ENCODE measurements around the gene C14orf93.

Gene C14orf93, protein sequence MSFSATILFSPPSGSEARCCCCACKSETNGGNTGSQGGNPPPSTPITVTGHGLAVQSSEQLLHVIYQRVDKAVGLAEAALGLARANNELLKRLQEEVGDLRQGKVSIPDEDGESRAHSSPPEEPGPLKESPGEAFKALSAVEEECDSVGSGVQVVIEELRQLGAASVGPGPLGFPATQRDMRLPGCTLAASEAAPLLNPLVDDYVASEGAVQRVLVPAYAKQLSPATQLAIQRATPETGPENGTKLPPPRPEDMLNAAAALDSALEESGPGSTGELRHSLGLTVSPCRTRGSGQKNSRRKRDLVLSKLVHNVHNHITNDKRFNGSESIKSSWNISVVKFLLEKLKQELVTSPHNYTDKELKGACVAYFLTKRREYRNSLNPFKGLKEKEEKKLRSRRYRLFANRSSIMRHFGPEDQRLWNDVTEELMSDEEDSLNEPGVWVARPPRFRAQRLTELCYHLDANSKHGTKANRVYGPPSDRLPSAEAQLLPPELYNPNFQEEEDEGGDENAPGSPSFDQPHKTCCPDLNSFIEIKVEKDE

DNA sequence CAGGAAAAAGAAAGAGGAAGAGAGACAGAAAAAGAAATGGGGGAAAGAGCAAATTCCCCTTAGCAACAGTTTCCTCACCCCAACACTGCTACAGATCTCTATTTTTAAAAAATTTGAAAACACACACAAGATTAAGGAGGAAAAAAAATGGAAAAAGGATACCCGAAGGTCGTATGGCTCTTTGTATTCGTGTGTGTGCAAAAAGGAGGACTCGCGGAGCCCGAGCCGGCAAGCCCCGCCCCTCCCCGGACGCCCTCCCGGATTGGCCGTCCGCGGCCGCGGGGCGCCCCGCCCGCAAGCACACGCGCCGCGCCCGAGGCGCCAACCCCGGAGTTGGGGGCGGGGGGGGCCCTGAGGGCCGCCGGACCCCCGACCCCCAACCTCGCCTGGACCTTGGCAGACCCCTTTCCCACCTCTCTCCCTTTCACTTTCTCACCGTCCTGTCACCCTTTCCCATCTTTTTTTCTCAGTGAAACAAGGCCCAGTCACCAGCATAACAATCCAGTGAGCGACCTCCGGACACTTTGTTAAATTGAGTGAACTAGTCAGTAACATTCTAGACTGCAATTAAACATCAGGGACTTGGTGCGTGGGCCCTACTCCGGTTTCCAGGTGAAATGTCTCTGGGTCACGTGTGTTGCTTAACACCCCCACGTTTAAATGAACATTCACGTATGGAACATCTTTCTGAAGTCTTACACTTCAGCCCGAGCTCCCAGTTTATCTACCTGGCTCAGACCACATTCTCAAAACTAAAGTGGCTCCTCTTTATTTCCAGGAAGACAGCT lies at the start of gene C14orf93:
C14orf93 (minus strand) TSS at position 205 of the 788 bp plus-strand sequence. CDS start 11,120 bp downstream, outside the sequence.
- Mint-ChIP-seq H3K27me3 (no peaks in the 10 kb centered on the region), H3K4me3 (peak within 1 kb of the TSS; percentile 88 to 96), H3K4me1 (peaks cover 40% of the 10 kb centered on the region), H3K27ac (peak within 1 kb of the TSS; percentile 77 to 92), H3K9me3 (no peaks in the 10 kb centered on the region)
- ATAC-seq (peak; percentile 37), DNase-seq (peak; percentile 76 to 78)

DNA sequence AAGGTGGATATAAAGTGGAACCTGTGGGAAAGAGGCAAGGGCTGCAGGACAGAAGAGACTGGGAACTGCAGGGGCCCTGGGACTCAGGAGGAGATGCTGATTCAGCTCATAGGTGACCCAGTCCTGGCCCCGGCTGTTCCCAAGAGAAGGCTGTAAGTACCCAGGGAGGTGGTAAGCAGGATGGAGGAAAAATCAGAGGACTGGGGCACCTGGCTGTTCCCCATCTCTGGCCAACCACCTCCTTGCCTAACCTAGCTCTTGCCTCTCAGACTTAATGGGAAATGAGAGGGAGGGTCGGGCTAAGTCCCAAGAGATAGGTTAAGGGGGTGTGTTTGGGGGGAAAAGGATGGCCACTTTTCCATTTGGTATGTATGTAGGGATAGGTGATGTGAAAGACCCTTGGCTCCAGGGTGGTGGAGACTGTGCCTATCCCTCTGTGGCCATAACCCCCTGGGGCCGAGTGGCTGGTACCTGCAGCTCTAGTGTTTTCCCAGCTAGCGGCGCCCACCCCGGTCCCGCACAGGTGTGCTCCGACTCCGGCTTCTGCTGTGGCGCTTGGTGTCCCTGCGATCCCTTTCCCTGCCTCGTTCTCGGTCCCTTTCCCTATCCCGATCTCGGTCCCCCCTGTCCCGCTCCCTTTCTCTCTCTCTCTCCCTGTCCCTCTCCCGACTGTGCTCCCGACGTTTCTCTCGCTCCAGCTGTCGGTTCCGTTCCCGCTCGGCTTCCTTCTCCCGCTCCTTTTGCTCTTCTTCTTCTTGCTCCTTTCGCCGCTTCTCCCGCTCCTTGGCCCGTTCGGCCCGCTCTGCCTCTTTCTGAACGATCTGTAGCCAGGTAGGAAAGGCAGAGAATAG lies 48.9 kb upstream of the C14orf93 start:
- Mint-ChIP-seq H3K9me3 (no peaks in the 10 kb centered on the region), H3K4me1 (peaks cover 32% of the 10 kb centered on the region), H3K27me3 (peaks cover 17% of the 10 kb centered on the region), H3K27ac (no peak overlapping the region), H3K4me3 (peak overlapping the region in 1 of 2 donors; percentile 8)
- DNase-seq (no peak), ATAC-seq (no peak)

DNA sequence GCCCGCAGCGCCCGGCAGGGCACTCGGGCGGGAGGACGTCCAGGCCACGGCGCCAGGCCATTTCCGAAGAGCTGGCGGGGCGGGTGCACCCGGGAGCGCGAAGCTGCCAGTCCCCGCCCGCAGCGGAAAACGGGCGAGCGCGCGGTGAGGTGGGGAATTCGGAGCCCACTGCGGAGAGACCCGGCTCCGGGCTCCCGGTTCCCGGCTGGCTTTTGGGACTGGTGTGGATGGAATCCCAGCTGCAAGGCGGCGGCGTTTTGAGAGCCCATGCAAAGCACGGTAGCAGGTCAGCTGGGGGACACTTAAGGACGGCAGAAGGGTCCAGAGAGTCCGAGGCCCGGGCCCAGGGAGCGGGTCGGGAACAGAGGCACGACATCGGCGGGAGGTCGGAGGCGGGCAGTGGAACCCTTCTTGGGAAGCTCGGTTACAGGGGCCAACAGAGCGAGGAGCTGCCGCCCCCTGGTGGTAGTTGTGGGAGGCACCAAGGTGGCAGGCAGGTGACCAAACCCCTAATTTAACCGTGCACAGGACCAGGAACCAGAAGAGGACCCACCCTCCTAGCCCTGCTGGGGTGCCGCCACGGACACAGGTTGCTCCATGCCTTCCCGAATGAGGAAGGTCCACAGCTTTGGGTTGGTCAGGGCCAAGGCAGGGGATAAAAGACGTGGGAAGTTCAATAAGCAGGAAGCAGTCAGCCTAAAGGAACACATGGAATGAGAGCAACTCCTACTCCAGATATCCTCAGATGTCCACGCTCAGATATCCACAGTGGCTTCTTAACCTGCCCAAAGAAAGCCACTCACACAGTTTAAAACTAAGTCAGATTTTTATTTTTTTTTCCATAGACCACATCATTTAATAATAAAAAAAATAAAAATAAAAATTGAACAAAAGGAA lies 48.1 kb upstream of the C14orf93 start:
- no peaks in the 10 kb centered on the region for H3K9me3 Mint-ChIP-seq
- H3K27ac Mint-ChIP-seq: peak overlapping the region; percentile 41 to 81
- ATAC-seq (peak; percentile 79), DNase-seq (peak; percentile 83 to 84)
- peak overlapping the region; percentile 75 to 76 for H3K4me3 Mint-ChIP-seq
- peaks cover 32% of the 10 kb centered on the region for H3K4me1 Mint-ChIP-seq
- H3K27me3 Mint-ChIP-seq: peaks cover 17% of the 10 kb centered on the region

DNA sequence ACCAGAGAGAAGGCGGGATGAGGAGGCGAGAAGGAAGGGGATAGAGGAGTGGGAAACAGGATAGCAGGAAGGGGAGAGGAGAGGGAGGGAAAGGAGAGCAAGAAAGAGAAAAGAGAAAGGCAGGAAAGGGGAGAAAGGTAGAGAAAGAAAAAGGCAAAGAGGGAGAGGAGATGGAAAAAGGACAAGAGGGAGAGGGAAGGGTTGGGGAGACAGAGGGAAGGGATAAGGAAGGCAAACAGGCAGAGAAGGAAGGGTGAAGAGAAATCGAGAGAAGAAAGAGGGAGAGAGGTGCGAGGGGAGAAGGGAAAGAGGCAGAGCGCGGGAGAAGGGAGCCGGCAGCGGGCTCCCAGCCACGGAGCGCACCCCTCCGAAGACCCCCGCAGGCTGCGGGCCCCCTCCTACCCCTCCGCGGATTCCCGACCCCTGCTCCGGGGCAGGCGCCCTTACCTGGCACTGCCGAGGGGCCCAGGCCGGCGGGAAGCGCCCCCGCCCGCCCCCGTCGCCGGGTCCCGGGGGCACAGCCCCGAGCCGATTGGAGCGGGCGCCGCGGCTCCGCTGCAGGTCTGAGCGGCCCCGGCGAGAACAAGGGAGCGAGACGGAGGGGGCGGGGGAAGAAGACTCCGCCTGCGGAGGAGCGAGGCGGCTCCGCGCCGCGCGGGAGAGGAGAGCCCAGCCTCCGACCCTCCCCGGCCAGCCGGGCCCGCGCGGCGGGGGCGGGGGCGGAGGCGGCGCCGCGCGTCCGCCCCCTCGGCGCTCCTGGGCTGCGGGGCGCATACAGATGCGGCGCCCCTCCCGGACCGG lies 47.2 kb upstream of the C14orf93 start, which contains the start of gene CDH24:
CDH24 (minus strand) TSS at position 565 of the 801 bp plus-strand sequence. CDS start 1,787 bp downstream, outside the sequence.
- peak; percentile 68 to 80 for DNase-seq

DNA sequence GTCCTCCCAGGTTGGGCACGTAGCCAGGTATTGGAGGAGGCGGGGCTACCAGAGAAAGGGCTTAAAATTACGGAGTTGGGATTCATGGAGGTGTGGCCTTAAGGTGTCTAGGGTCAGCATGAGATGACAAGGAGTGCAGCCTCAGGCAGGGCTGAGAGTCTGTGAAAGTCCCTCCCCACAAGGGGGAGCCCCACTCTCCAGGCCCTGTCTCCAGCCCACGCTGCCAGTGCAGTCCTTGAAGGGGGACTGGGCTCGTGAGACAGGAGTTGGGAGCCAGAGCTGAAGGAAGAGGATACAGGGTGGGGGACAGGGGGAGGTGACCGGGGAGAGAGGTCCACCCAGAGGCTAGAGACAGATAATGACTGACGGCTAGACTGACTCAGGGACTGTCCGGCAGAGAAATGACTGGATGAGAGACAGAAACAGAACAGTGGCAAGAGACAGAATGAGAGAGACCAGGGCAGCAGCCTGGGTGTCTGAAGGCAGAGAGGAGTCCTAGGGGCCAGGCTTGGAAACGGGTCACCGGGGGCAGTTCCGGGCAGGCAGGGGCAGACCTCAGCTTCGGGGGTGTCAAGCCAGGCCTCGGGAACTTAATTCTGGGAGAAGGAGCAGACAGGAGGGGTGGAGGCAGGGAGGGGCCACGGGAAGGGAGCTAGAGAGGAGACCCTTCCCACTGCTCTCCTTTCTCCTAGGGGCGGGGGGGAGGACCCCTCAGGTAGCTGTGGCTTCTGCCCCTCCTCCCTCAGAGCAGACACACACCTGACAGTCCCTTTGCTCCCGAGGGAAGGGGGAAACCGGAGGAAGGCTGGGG lies 46.4 kb upstream of the C14orf93 start:
- H3K4me3 Mint-ChIP-seq: peak overlapping the region; percentile 82 to 84
- H3K27ac Mint-ChIP-seq: no peak overlapping the region
- H3K27me3 Mint-ChIP-seq: peaks cover 17% of the 10 kb centered on the region
- peak; percentile 77 for ATAC-seq
- H3K4me1 Mint-ChIP-seq: peaks cover 32% of the 10 kb centered on the region
- peak; percentile 71 to 74 for DNase-seq
- H3K9me3 Mint-ChIP-seq: no peaks in the 10 kb centered on the region

More for the DNA sequence above, 47.2 kb upstream of the C14orf93 start, which contains the start of gene CDH24:
- peak within 1 kb of the TSS; percentile 41 to 81 for H3K27ac Mint-ChIP-seq
- H3K4me1 Mint-ChIP-seq: peaks cover 32% of the 10 kb centered on the region
- H3K27me3 Mint-ChIP-seq: peaks cover 17% of the 10 kb centered on the region
- peak; percentile 74 for ATAC-seq
- peak within 1 kb of the TSS; percentile 82 to 84 for H3K4me3 Mint-ChIP-seq
- H3K9me3 Mint-ChIP-seq: no peaks in the 10 kb centered on the region

DNA sequence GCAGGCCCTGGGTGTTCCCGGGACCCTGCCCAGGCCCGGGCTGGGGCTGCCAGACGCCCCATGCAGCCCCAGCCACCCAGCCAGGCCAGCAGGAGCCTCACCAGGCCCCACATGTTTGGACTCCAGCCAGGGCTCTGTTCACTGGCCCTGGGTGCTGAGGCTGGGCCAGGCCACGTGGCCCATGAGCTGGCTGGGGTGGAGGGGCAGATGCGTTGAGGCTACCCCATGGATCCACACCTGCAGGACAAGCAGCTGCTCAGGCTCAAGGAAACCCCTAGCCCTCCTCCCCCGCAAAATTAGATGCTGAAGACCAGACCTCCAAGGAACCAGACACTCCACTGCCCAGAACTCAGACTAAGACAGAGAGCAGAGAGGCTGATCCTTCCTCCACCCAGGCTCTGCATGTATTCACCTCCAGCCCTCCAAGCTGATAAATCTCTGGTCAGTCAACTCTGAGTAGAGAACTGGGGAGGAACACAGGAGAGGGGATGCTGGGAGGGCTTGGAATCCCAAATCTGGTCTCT lies 45.7 kb upstream of the C14orf93 start:
- Mint-ChIP-seq H3K27me3 (peaks cover 17% of the 10 kb centered on the region), H3K27ac (no peak overlapping the region), H3K9me3 (no peaks in the 10 kb centered on the region), H3K4me3 (peak overlapping the region in 1 of 2 donors; percentile 84), H3K4me1 (peaks cover 32% of the 10 kb centered on the region)
- DNase-seq: no peak
- ATAC-seq: no peak

DNA sequence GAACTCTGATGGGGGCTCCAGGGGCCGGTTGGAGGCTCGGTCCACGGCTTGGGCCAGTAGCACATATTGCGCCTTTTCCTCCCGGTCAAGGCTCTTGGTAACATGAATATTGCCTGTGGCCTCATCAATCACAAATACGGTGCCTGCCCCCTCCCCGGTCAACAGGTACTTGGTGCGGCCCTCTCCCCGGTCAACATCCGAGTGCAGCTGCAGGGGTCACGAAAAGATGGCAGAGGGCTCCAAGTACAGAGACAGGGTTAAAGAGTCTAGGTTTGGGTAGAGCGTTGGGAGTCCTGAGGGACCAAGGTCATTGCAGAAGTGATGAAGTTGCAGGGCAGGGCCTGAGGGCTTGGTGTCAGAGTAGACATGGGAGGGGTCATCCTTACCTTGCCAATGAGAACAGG lies 45.2 kb upstream of the C14orf93 start:
- H3K27ac Mint-ChIP-seq: no peak overlapping the region
- H3K9me3 Mint-ChIP-seq: no peaks in the 10 kb centered on the region
- H3K27me3 Mint-ChIP-seq: peaks cover 17% of the 10 kb centered on the region
- DNase-seq: no peak
- H3K4me1 Mint-ChIP-seq: peaks cover 32% of the 10 kb centered on the region
- no peak overlapping the region for H3K4me3 Mint-ChIP-seq
- no peak for ATAC-seq

DNA sequence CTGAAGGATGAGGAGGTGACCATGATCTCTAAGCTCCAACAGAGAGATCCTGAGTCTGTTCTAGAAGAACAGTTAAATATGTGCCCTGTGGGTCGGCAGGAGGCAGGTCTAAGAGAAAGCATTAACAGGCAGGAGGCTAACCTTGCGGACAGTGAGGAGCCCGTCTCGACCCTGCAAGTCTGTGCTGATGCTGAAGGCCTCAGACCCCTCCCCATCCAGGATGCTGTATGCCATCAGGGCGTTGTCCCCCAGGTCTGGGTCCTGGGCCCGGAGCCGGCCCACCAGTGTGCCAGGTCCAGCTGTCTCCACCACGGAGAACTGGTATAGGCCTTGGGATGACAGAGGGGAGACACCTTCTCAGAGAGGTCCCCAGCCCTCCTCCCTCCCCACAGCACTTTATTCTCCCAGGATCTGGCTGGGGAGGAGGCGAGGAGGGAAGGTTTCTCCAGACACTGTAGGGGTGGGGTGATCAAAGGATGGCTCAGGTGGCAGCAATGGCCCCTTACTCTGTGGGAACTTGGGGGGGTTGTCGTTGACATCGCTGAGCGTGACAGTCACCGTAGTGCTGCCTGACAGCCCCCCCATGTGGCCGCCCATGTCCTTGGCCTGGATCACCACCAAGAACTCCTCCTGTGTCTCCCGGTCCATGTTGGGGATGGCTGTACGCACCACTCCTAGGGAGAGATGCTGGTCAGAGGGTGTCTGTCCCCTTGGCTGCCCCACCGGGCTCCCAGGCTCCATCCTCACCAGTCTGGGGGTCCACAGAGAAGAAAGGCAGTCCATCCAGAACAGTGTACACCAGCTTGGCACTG lies 44.3 kb upstream of the C14orf93 start:
- no peak for ATAC-seq
- DNase-seq: peak; percentile 35 to 39
- H3K27ac Mint-ChIP-seq: peak overlapping the region in 1 of 2 donors; percentile 36
- H3K4me3 Mint-ChIP-seq: no peak overlapping the region
- peaks cover 17% of the 10 kb centered on the region for H3K27me3 Mint-ChIP-seq
- peaks cover 32% of the 10 kb centered on the region for H3K4me1 Mint-ChIP-seq
- no peaks in the 10 kb centered on the region for H3K9me3 Mint-ChIP-seq

DNA sequence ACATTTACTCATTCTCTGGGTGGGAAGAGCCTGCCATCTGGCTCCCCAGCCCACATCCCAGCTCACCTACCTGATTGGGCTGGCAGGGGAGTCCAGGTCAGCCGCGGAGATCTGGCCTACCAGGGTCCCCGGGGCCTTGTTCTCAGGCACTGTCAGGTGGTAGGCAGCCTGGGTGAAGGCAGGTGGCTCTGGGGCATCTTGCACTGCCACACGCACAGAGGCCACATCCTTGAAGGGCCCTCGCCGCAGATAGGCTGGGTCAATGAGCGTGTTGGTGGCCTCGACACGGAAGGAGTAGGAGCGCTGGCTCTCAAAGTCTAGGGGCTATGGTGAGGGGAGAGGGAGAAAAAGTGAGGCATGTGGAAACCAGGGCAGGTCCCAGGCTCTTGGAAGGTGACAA lies 43.5 kb upstream of the C14orf93 start:
- no peak for DNase-seq
- Mint-ChIP-seq H3K4me3 (no peak overlapping the region), H3K27ac (no peak overlapping the region), H3K9me3 (no peaks in the 10 kb centered on the region), H3K4me1 (peaks cover 32% of the 10 kb centered on the region), H3K27me3 (peaks cover 17% of the 10 kb centered on the region)
- ATAC-seq: no peak

DNA sequence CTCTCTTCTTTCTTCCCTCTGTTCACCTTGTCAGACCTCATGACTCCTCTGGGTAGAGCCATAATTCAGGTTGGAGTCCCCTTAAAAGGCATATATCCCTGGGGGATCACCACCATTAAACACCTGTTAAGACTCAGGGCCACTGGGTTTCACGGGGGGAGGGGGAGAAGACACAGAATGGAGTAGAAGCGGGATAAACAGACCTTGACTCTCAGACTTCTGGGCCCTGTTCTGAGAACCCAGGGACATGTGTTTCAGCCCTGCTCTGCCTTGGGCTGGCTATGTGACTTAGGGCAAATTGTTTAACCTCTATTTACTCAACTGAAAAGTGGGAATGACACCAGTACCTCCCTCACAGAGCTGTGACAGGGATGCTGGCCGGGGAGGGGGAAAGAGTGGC lies 42.7 kb upstream of the C14orf93 start:
- peak overlapping the region; percentile 8 to 42 for H3K27ac Mint-ChIP-seq
- no peaks in the 10 kb centered on the region for H3K9me3 Mint-ChIP-seq
- ATAC-seq (no peak), DNase-seq (no peak)
- H3K27me3 Mint-ChIP-seq: peaks cover 17% of the 10 kb centered on the region
- H3K4me1 Mint-ChIP-seq: peaks cover 25% of the 10 kb centered on the region
- H3K4me3 Mint-ChIP-seq: no peak overlapping the region

DNA sequence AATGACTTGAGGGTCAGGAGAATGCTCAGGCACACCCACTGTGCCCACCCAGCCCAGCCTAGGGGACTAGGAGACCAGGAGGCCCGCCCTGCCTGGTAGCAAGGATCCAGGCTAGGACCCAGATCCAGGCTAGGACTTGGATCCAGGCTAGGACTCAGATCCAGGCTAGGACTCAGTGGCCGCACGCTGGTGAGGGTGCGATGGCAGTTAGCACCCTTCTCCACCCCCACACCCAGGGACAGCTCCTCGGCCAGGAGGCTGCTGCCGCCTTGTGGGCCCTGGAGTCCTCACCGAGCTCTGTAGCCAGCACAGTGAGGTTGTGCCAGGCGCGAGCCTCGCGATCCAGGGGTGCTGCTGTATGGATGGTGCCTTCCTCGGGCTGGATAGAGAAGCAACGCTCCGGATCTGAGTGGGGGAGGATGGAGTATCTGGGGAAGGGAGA lies 42.3 kb upstream of the C14orf93 start:
- no peaks in the 10 kb centered on the region for H3K9me3 Mint-ChIP-seq

More for the DNA sequence above, 42.3 kb upstream of the C14orf93 start:
- H3K4me1 Mint-ChIP-seq: peaks cover 25% of the 10 kb centered on the region
- no peak overlapping the region for H3K4me3 Mint-ChIP-seq
- H3K27me3 Mint-ChIP-seq: peaks cover 16% of the 10 kb centered on the region
- H3K27ac Mint-ChIP-seq: peak overlapping the region; percentile 8 to 42
- ATAC-seq (no peak), DNase-seq (no peak)

Measured in stimulated activated naive CD8-positive, alpha-beta T cell treated with anti-CD3 and anti-CD28 coated beads, Interleukin-15, amount 100 ng/mL, for 72 hours (primary cell).